Hematopoietic multipotent progenitor cell treated with erythropoietin and hydrocortisone succinate and interleukin-3 and kit ligand, for 15 days (in vitro differentiated cells): ENCODE results near the gene STUM.

Source experiments
- DNase-seq: peaks from one replicate; pipeline ENCODE4 v3.0.0-alpha.2; 2015; ENCODE audit warnings: low spot score

The STUM gene

DNA sequence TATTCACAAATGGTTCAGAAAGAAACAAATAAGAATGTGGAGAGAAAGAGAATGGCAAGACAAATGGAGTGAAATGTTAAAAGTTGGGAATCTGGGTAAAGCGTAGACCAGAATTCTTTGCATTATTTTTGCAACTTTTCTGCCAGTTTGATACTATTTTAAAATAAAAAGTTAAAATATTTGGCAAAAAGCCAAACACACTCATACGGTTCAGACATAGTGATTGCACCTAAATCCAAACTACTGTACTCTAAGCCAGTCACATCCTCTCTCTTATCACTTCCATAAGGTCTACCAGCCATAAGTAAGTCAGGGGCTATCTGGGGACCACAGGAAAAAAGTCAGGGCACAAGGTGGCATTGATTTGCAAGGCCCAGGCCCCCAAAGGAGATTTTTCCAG lies 14.4 kb downstream of the STUM start:
- DNase-seq: no peak

DNA sequence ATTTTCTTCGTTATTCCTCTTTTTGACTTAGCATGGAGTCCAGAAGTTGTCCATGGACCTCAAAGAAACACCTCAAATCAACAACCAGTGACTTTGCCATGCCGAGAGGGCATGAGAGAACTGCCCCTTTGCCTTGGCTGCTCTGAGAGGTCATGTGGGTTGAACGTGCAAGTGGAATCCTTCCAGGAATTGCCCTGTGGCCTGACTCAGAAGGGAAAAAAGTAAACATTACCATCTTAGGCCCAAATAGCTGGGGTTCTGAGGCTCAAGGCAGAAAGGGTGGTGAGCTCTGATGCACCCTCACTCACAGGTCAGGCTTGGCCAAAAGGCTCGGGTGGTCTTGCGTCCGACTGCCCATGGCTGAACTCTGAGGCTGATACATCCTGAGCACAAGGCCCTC lies 15.1 kb downstream of the STUM start:
- no peak for DNase-seq

DNA sequence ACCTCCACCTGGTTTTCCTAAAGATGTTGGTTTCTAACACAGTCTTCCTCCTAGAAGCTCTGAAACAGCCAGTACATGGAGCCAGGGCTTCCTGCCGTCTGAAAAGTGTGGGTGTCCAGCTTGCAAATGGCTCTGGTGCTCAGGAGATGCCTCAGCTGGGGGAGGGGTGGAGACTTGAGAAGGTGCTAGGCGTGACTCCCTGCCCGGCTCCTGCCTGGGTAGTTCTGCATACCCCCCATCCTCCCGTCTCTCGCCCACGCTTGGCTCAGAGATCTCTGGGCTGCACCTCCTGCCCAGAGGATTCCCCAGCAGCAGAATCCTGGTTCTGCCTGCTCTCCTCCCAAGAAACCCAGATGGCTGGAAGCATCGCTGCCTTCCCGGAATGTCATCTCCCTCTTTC lies 16.9 kb downstream of the STUM start:
- DNase-seq: no peak

DNA sequence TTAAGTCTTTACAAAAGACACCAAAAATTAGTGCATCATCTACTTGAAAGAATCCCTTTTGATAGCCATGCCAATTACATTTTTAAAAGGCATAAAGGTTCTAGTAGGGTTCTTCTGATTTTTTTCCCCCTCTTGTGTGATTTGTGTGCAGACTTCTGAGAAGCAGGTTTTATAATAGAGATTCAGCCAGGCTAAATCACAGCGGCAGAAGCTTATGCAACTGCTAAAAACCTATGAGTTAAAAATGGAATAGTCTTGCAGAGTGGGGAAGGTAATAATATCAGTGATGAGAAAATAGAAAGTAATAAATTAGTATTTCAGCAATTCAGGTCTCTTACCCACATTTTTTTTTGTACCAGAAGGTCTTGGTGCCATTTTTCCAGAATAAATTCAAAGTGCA lies 17.7 kb downstream of the STUM start:
- no peak for DNase-seq

DNA sequence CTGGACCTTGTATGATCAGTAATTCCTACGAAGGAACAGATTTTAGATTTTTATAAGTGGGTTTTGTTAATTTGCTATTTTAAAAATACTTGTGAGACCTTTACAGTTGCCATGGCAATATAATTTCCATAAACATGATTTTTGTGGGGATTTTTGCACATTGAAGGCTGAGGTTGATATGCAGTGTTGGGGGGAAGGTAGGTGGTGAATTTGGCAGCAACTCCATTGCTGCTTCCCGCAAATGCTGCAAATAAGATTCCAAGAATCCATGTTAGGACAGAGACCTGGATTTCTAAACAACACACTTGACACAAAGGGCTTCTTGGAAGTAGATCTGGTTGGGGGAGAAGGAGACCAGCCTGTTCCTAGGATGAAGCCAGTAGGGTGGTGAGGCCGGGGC lies 18.2 kb downstream of the STUM start:
- DNase-seq: no peak

DNA sequence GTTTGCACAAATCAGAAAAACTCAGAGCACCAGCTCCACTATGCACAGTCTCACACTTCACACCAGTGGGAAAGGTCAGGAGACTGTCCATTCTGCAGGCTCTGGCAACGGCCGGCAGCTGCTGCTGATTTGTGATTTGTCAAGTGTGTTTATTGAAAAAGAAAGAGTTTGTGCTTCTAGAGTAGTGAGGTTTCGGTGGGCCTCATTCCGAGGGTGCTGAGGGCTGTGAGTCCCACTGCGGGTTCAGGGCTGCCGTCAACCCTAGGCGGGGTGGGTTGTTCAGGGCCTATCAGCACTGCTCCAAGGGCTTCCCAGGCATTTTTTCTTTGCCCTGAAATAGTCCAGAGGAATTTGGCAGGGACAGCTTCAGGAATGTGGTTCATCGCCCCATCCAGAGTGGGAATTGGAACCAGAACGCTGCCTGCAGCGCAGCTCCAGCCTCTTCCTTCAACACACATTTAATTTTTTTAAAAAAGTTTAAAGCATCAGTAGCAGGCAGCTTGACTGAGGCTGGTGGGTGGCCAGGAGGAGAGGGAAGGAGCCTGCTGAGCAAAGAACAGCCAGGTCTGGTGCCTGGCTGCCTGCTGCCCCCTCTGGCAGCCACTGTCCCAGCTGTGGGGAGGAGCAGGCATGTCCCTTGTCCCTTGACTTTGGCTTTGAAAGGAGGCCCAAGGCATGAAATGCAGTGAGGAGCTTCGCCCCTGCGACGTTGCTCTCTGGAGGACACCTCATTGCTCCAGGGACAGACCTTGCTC lies 19.7 kb downstream of the STUM start:
- no peak for DNase-seq

DNA sequence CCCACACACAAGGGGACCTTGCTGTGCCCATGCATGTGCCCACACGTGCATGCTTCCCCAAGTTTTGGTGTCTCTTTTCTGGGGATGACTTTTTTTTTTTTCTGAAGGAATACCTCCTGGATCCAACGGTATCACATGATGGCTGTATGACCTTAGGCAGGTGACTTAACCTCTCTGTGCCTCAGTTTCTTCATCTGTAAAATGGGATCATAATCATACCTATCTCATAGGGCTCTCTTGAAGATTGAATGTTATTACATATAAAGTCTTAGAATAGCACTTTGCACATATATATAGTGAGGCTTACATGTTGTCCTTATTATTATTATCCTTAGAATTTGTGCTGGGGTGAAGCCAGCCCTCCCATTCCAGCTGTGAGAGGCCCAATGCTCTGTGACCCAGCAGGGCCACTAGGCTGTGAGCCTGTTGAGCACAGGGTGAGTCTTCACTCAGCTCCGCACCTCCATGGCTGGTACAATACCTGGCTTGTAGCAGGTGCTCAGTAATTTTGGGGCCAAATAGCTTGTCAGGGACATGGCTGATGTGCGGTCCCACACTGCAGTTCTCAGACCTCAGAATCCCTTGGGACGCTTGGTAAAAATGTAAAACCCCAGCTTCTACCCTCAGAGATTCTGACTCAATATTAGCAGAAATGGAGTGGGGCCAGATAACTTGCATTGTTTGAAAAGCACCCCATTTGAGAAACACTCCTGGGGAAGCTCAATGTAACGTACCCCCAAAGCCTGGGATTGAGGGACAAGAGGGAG lies 20.6 kb downstream of the STUM start:
- no peak for DNase-seq

DNA sequence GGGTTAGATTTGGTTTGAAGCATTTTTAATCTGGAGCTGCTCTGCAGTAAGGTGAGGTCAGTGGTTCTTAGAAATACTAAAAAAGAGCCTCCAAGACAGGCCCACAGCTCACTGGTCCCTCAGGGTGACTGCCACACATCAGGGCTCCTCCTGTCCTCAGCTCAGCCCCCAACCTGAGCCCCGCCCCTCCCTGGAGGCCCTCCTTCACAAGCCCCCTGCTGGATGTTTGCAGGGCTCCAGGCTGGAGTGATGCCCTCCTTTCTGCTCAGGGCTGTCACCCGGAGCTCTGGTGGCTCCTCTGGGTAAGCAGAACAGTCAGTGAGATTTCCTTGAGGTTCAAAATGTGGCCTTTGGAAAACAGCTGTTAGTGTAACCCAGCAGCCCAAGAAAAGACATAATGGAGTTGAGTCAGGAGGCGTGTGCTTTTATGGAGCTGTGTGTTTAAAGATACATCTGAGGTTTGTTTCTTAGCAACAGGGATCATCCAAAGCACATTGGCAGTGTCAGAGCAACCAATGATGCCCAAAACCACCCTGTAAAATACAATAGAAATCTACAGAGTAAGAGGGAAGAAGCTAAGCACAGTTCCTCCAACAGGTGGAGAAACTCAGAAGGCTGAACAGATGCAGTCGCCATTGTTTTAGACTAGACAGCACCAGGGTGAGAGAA lies 21.4 kb downstream of the STUM start:
- no peak for DNase-seq

DNA sequence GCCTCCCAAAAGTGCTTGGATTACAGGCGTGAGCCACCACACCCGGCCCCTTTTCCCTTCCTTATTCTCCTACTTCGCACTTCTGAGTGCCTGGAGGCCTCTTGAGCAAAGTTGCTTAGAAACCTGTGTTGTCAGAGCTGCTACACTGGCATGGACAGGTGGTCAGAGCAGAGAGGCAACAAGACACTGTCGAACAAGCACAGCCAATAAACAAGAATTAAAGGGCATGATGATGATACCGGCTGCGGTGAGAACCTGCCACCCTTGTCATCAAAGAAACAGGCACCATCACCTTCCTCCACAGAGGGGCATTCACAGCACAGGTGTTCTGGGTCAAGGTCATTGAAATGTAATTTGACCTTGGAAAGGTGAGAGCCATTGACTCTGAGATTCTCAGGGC lies 23.3 kb downstream of the STUM start:
- DNase-seq: no peak

DNA sequence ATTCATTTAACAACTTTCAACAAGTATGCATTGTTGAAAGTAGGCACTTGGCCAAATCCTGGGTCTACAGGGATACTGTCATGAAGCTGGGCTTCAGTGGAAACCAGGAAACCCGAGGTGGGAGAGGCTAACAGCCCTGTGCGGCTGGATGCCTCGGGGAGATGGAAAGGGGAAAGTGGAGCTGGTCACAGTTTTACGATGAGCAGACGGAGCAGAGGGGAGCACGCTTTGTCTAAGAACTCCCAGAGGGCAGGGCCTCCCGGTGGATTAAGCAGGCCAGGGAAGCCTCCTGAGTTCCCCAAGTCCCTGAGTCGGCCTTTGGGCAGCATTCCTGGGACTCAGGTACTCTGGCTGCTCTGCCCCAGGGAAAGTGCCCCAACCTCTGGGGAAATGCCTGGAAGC lies 23.8 kb downstream of the STUM start:
- DNase-seq: no peak

DNA sequence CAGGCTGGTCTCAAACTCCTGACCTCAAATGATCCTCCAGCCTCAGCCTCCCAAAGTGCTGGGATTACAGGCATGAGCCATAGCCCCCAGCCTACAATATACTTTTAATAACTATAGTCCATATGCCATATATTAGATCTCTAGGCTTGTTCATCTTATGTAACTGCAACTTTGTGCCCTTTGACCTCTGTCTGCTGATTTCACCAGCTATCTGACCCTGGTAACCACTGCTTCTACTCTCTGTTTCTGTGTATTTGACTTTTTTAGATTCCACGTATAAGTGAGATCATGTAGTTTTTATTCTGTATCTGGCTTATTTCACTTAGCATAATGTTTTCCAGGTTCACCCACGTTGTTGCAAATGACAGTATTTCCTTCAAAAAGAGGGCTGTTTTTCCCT lies 25.5 kb downstream of the STUM start:
- no peak for DNase-seq

DNA sequence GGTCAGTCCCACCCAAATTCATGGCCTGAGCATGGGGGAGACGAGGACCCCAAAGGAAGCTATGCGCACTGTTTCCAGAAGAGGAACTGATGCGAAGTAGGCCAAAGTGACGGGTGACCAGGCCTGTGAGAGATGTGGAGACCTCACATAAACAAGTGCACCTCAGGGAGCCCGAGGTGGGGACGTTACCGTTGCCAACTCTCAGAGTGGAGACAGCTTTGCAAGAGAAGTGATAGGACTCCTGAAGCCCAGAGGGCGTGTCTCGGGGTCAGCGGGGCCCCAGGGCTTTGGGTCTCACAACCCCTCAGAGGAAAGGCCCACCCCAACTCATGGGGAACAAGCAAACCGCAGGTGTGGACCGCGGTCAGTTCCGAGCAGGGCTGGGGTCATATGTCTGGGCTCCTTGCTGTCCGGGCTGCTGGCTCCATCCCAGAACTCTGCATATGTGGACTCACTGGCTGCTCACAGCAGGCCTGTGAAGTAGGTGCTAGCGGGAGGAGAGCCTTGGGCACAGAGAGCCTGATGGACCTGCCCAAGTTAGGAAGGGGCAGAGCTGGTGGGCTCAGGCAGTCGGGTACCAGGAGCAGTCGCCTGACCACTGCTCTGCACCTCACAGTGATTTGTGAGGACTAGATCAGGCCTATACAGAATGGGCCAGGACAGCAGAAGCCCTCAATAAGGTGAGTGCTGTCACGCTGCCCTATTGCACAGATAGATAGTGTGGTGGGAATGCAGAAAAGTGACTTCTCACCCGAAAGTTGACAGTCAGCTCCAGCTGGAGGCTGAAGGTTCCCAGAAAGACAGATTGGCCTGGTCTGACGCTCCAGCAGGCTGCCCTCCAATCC lies 26.2 kb downstream of the STUM start:
- DNase-seq: no peak

DNA sequence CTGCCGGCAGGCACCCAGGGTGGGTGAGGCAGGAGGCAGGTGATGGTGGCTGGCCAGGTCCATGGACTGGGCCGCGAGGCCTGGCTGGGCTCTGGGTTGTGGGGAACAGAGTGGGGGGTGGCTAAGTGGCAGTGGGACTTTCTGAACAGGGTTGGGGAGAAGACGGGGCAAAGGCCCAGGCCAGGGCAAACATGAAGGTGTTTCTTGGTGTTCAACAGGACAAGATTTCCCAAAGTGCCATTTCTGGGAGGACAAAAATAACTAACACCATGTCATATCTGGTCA lies 26.8 kb downstream of the STUM start:
- no peak for DNase-seq

DNA sequence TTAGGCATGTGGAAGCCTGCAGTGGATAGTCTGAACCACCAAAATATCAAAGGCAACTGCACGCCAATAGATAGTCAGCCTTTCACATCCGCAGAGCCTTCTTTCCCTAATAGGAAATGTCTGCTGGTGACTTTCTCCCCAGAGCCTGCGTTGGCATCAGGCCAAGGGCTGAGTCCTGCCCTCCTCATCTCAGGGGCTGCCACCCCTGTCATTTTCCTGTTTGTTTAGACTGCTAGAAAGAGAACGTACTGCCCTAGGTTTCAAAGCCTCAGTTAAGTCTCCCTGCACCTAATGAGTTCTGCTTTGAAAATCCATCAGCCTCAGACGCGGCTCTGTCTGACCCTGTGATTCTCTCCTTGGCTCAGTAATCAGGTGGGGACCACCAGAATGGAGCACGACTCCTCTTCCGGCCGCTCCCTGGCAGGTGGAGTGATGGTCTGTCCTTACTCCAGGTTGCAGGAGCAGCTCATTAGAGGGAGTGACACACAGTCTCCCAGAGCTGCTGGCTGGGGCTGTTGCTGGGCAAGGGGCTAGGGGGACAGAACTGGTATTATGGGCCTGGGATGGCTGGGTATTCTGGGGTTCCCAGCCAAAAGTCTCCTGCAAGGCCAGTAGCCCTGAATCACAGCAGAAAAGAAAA lies 27.3 kb downstream of the STUM start:
- DNase-seq: no peak

DNA sequence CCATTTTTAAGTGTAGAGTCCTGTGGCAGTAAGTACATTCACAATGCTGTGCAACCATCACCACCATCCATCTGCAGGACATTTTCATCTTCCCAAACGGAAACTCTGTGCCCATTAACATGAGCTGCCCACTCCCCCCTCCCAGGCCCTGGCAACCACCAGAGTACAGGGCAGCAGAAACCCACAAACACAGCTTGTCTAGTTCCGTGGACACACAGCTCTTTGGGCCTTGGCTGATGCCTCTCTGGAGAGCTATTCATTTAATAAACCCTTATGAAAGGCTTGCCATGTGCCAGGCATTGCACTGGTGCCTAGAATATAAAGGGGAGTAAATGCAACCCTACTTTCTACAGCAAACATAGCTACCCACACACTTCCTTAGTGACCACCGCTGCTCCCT lies 28.0 kb downstream of the STUM start:
- DNase-seq: no peak

DNA sequence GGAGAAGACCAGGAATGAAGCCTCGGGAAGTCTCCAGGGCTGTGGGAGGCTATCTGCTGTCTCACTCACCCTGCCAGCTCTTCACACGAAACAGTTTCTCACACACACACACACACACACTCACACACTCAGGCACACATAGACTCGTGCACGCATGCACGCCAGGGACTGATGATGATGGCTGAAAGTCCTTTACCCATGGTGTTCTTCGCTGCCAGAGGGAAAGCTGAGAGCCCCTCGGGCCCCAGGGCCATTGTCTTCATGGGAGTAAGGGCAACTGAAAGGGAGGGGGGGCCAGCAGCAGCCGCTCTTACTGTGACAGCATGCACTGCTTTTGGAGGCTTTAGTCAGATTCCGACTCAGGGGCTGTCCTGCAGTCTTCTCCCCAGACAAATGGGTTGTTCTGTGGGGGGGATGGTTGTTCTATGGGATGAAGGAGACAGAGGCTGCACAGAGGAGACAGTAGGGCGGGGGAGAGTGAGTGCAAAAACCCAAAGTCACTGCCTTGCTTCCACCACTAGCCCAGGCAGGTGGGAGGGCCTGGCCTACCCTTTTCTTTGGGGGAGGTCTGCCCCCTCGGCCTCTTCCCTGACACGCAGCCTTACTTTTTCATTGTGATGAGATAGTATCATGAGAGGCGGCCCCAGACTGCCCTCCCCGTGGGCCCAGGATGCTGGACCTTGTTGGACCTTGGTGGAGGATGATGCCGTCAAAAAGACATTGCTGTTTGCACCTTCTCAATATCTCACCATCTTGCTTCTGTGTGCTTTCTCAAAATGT lies 29.0 kb downstream of the STUM start:
- no peak for DNase-seq

DNA sequence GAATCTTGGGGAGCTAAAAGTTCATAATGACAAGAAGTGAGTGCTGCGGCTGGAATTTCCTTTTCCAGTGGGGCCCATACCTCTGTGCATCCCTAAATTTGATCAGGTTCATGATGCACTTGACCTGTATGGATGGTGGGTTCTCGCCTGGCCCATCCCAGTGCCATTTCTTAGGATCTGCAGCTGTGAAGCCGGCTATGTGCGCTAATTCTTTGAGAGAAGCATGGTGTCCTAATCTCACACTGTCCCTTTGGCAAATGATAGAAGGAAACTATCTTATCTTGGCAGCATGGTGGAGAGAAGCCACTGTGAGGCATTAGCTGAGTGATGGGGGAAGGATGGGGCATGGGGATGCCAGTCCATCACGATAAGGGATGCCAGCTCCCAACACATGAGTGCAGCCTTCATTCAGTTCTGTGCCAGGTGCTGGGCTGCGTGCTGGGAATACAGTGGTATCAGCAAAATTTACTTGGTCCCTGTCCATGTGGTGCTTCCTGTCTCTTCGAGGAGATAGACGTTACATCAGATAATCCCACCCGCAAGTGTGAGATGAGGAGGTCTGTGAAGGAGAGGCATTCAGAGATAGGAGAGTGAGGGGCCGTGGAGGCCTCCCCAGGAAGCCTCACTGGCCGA lies 30.5 kb downstream of the STUM start:
- DNase-seq: no peak

DNA sequence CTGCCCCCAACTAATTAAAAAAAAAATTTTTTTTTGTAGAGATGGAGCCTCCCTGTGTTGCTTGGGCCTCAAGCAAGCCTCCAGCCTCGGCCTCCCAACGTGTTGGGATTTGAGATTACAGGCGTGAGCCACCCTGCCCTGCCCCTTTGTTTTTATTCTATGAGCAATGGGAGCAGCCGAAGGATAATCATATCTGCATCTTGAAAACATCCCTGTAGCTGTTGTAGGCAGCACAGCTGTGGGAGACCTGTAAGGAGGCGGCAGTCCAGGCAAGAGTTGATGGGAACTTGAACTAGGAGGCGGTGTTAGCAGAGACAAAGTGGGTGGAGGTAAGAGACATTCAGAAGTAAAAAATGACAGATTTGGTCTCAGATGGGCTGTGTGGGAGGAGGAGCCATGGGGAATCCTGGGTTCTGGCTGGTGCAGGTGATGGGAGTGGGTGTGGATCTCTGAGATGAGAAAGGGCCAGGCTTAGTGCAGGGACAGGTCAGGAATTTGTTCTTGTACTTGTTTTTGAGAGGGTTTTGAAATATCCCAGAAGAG lies 31.3 kb downstream of the STUM start:
- DNase-seq: no peak

DNA sequence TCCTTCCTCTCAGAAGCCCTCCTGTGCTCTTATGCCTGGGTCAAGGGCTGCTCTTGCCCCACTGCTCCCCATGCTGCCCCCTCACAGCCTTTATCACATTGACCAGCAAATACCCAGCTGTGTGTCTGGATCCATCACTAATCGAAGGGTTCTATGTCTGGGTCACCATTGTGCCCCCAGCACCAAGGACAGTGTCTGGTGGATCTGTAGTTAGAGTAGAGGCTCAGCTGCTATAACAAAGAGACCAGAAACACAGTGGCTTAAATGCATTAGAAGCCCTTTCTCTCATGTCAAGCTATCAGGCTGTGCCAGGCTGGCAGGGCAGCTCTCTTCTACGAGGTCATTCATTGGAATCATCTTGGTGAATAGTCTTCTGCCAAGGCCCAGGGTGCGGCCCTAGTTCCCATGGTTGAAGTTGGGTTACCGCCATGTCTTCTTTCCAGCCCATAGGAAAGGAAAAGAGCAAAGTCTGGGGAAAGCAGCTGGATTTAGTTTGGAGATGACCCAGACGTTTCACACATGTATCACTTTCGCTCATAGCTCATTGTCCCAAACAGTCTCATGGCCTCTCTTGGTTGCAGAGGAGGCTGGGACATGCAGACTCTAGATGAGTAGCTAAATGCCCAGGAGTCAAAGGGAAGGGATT lies 32.2 kb downstream of the STUM start:
- no peak for DNase-seq
